GM19397 (cell line): ENCODE results near the gene KAZN.

Source experiments
- ATAC-seq: cut with Tn5 transposase; IDR thresholded peaks from one replicate; pipeline ENCODE4 v1.9.1; 2021; ENCODE audit warnings: mild to moderate bottlenecking, moderate library complexity; ENCODE audit not compliant: unreplicated experiment

Gene KAZN

GRCh38 chr1:14844356-14844755, 245.9 kb downstream of the KAZN start:
- ATAC-seq: no peak

- no peak for ATAC-seq
Observed at GRCh38 chr1:14844923-14845617, 246.6 kb downstream of the KAZN start.

GRCh38 chr1:14845851-14846250, 247.4 kb downstream of the KAZN start:
- no peak for ATAC-seq

GRCh38 chr1:14846688-14847087, 248.2 kb downstream of the KAZN start:
- no peak for ATAC-seq

GRCh38 chr1:14848203-14848602, 249.7 kb downstream of the KAZN start:
- ATAC-seq: no peak

- ATAC-seq: no peak
Observed at GRCh38 chr1:14848625-14849024, 250.1 kb downstream of the KAZN start.

- ATAC-seq: no peak
Observed at GRCh38 chr1:14849038-14849437, 250.6 kb downstream of the KAZN start.

GRCh38 chr1:14850563-14850962, 252.1 kb downstream of the KAZN start:
- no peak for ATAC-seq

GRCh38 chr1:14851760-14852159, 253.3 kb downstream of the KAZN start:
- no peak for ATAC-seq

- ATAC-seq: no peak
Observed at GRCh38 chr1:14852291-14852690, 253.8 kb downstream of the KAZN start.

- no peak for ATAC-seq
Observed at GRCh38 chr1:14853518-14853917, 255.0 kb downstream of the KAZN start.

GRCh38 chr1:14855268-14855667, 256.8 kb downstream of the KAZN start:
- no peak for ATAC-seq

GRCh38 chr1:14855801-14856200, 257.3 kb downstream of the KAZN start:
- ATAC-seq: no peak

GRCh38 chr1:14857436-14858195, 259.1 kb downstream of the KAZN start:
- no peak for ATAC-seq

- no peak for ATAC-seq
Observed at GRCh38 chr1:14862114-14862771, 263.8 kb downstream of the KAZN start.

GRCh38 chr1:14865106-14865505, 266.6 kb downstream of the KAZN start:
- no peak for ATAC-seq

GRCh38 chr1:14866911-14867612, 268.6 kb downstream of the KAZN start:
- no peak for ATAC-seq

GRCh38 chr1:14869187-14869586, 270.7 kb downstream of the KAZN start:
- ATAC-seq: no peak

- ATAC-seq: no peak
Observed at GRCh38 chr1:14871218-14871970, 272.9 kb downstream of the KAZN start.

- no peak for ATAC-seq
Observed at GRCh38 chr1:14872762-14873161, 274.3 kb downstream of the KAZN start.

- ATAC-seq: no peak
Observed at GRCh38 chr1:14873677-14874076, 275.2 kb downstream of the KAZN start.
